SW 1271 (cell line): Measurements from ENCODE around the gene CHMP6.

Experiments used
- DNase-seq, 2 experiments: peaks; one replicate each; lab custom pipeline; 2025; lab: John Stamatoyannopoulos, UW

CHMP6 gene

GRCh38 chr17:81043725-81044427 lies 52.2 kb downstream of the CHMP6 start:
- DNase-seq = peak; percentile 70 to 89

GRCh38 chr17:81044428-81044763 lies 52.8 kb downstream of the CHMP6 start:
- no peak for DNase-seq

GRCh38 chr17:81044764-81045589 lies 53.3 kb downstream of the CHMP6 start:
- DNase-seq = peak; percentile 33 to 84

GRCh38 chr17:81045590-81046095 lies 54.0 kb downstream of the CHMP6 start:
- DNase-seq = no peak

- no peak for DNase-seq
Observed at GRCh38 chr17:81046132-81046769, 54.6 kb downstream of the CHMP6 start.

- DNase-seq = no peak
Observed at GRCh38 chr17:81046770-81047359, 55.2 kb downstream of the CHMP6 start.

GRCh38 chr17:81048827-81049371 lies 57.3 kb downstream of the CHMP6 start:
- DNase-seq = no peak

GRCh38 chr17:81049372-81049911 lies 57.8 kb downstream of the CHMP6 start:
- no peak for DNase-seq
